H9 (cell line): ENCODE measurements around the gene RASSF7. TPM values are rescaled to one million over a fixed set of nuclear protein-coding genes. Genes with fewer than 3 reads are reported as not detected.
"Not testable (repeated sequence)": the region's sequence is repeated elsewhere in the genome, so short reads cannot be mapped to it uniquely, and the experiment has no call there.

ENCODE experiments used
- DNase-seq: peaks from one replicate; pipeline ENCODE4 v3.0.0-alpha.2; 2017
- H2AFZ ChIP-seq: one replicate; pipeline ENCODE4 v1.6.1; 2013; ENCODE audit warnings: mild to moderate bottlenecking, low read length, control low read depth, moderate library complexity
- H2AK5ac ChIP-seq: 2 replicates; pipeline ENCODE4 v1.6.1; 2013; ENCODE audit warnings: low read length, control low read depth, mixed read lengths; ENCODE audit not compliant: insufficient read length
- H2BK120ac ChIP-seq: one replicate; pipeline ENCODE4 v1.6.1; 2013; ENCODE audit warnings: low read depth, mild to moderate bottlenecking, low read length, control low read depth, inconsistent platforms; ENCODE audit not compliant: poor library complexity, severe bottlenecking
- H2BK12ac ChIP-seq: 2 replicates; pipeline ENCODE4 v1.6.1; 2013; ENCODE audit warnings: low read length, control low read depth, mixed read lengths, low read depth; ENCODE audit not compliant: insufficient read length
- H2BK15ac ChIP-seq: 2 replicates; pipeline ENCODE4 v1.6.1; 2013; ENCODE audit warnings: low read depth, low read length, control low read depth
- H2BK20ac ChIP-seq: one replicate; pipeline ENCODE4 v1.6.1; 2013; ENCODE audit warnings: low read depth, mild to moderate bottlenecking, low read length, control low read depth, inconsistent platforms; ENCODE audit not compliant: poor library complexity, severe bottlenecking
- H2BK5ac ChIP-seq: 2 replicates; pipeline ENCODE4 v1.6.1; 2013; ENCODE audit warnings: low read length, control low read depth, mixed read lengths; ENCODE audit not compliant: insufficient read length
- H3K14ac ChIP-seq: 2 replicates; pipeline ENCODE4 v1.6.1; 2013; ENCODE audit warnings: low read length, control low read depth; ENCODE audit not compliant: insufficient read depth
- H3K18ac ChIP-seq: 2 replicates; pipeline ENCODE4 v1.6.1; 2013; ENCODE audit warnings: low read depth, mild to moderate bottlenecking, mixed read lengths, low read length, control low read depth; ENCODE audit not compliant: insufficient read length
- H3K23ac ChIP-seq: 2 replicates; pipeline ENCODE4 v1.6.1; 2013; ENCODE audit warnings: low read length, control low read depth, mixed read lengths, low read depth; ENCODE audit not compliant: insufficient read length
- H3K23me2 ChIP-seq: 2 replicates; pipeline ENCODE4 v1.6.1; 2013; ENCODE audit warnings: low read depth, mild to moderate bottlenecking, mixed read lengths, low read length, control low read depth; ENCODE audit not compliant: insufficient read length, poor library complexity, severe bottlenecking
- H3K27ac ChIP-seq: 2 replicates; pipeline ENCODE4 v1.5.1; 2013; ENCODE audit warnings: low read length, control low read depth, mixed read lengths, low read depth; ENCODE audit not compliant: insufficient read length
- H3K27me3 ChIP-seq: 2 replicates; pipeline ENCODE4 v1.6.1; 2013; ENCODE audit warnings: low read length, control low read depth, inconsistent platforms; ENCODE audit not compliant: insufficient read depth
- H3K4ac ChIP-seq: 2 replicates; pipeline ENCODE4 v1.6.1; 2013; ENCODE audit warnings: low read depth, mild to moderate bottlenecking, control low read depth, inconsistent platforms, low read length, moderate library complexity
- H3K4me1 ChIP-seq: 2 replicates; pipeline ENCODE4 v1.6.1; 2013; ENCODE audit warnings: low read length, control low read depth, inconsistent platforms; ENCODE audit not compliant: insufficient read depth
- H3K4me2 ChIP-seq: 2 replicates; pipeline ENCODE4 v1.6.1; 2013; ENCODE audit warnings: low read length, control low read depth, mixed read lengths; ENCODE audit not compliant: insufficient read length, insufficient read depth
- H3K56ac ChIP-seq: 2 replicates; pipeline ENCODE4 v1.6.1; 2013; ENCODE audit warnings: low read depth, mild to moderate bottlenecking, mixed read lengths, low read length, control low read depth; ENCODE audit not compliant: insufficient read length
- H3K79me1 ChIP-seq: 2 replicates; pipeline ENCODE4 v1.6.1; 2013; ENCODE audit warnings: low read depth, mild to moderate bottlenecking, moderate library complexity, low read length, control low read depth, inconsistent platforms; ENCODE audit not compliant: insufficient read depth, poor library complexity, severe bottlenecking
- H3K79me2 ChIP-seq: 2 replicates; pipeline ENCODE4 v1.6.1; 2013; ENCODE audit warnings: low read length, control low read depth, inconsistent platforms; ENCODE audit not compliant: insufficient read depth
- H3K9ac ChIP-seq: 2 replicates; pipeline ENCODE4 v1.6.1; 2013; ENCODE audit warnings: low read length, control low read depth, mixed read lengths; ENCODE audit not compliant: insufficient read length; ENCODE audit errors: extremely low read depth
- H3K9me3 ChIP-seq: one replicate; pipeline ENCODE4 v1.6.1; 2013; ENCODE audit warnings: low read depth, low read length, inconsistent platforms; ENCODE audit not compliant: control insufficient read depth
- H3T11ph ChIP-seq: one replicate; pipeline ENCODE4 v1.6.1; 2013; ENCODE audit warnings: mild to moderate bottlenecking, low read length, control low read depth, inconsistent platforms
- H4K20me1 ChIP-seq: one replicate; pipeline ENCODE4 v1.6.1; 2013; ENCODE audit not compliant: control insufficient read depth, insufficient read length, insufficient read depth
- H4K5ac ChIP-seq: 2 replicates; pipeline ENCODE4 v1.6.1; 2013; ENCODE audit warnings: low read depth, mild to moderate bottlenecking, mixed read lengths, low read length, control low read depth; ENCODE audit not compliant: insufficient read length
- H4K8ac ChIP-seq: replicated peaks from 2 replicates; pipeline ENCODE4 v1.6.1; 2013; ENCODE audit warnings: low read length, control low read depth, mixed read lengths, low read depth; ENCODE audit not compliant: insufficient read length
- H4K91ac ChIP-seq: 2 replicates; pipeline ENCODE4 v1.6.1; 2013; ENCODE audit warnings: low read depth, mild to moderate bottlenecking, moderate library complexity, mixed read lengths, low read length, control low read depth; ENCODE audit not compliant: insufficient read length
- H3K27ac Mint-ChIP-seq, 3 experiments: 2 replicates in 2 of 3; 3 replicates in 1 of 3; pipeline ENCODE4 v1.8.0; 2020 to 2021; ENCODE audit warnings: mixed read lengths in 3 of 3, mild to moderate bottlenecking in 1 of 3, moderate library complexity in 1 of 3
- H3K27me3 Mint-ChIP-seq: 2 replicates; pipeline ENCODE4 v1.8.0; 2021; ENCODE audit warnings: low read depth, mild to moderate bottlenecking, moderate library complexity, mixed read lengths
- H3K36me3 Mint-ChIP-seq, 3 experiments: 2 replicates in 2 of 3; 3 replicates in 1 of 3; pipeline ENCODE4 v1.8.0; 2020 to 2021; ENCODE audit warnings: low read depth in 3 of 3, mixed read lengths in 3 of 3; ENCODE audit not compliant: insufficient read depth in 1 of 3
- H3K4me1 Mint-ChIP-seq, 2 experiments: 2 replicates each; pipeline ENCODE4 v1.8.0; 2020; ENCODE audit warnings: mixed read lengths in 2 of 2
- H3K4me3 Mint-ChIP-seq, 2 experiments: 2 replicates in 1 of 2; 3 replicates in 1 of 2; pipeline ENCODE4 v1.8.0; 2020 to 2021; ENCODE audit warnings: mild to moderate bottlenecking in 2 of 2, mixed read lengths in 2 of 2, moderate library complexity in 1 of 2
- H3K9me3 Mint-ChIP-seq, 2 experiments: 2 replicates in 1 of 2; 3 replicates in 1 of 2; pipeline ENCODE4 v1.8.0; 2020; ENCODE audit warnings: mild to moderate bottlenecking in 2 of 2, mixed read lengths in 2 of 2, moderate library complexity in 1 of 2
- CTCF ChIP-seq: fragments of 200-600 bp; sonication (generic); conservative IDR thresholded peaks from 3 replicates; pipeline ENCODE4 v1.8.0; 2021; ENCODE audit warnings: antibody characterized with exemption, mild to moderate bottlenecking
- WGBS: extraction: QIAGEN DNeasy Blood & Tissue Kit; methylation state at CpG from one replicate; pipeline ENCODE4 v1.1.7; 2013; ENCODE audit warnings: missing lambda C conversion rate, low lambda C conversion rate, mixed read lengths; ENCODE audit not compliant: insufficient read length; ENCODE audit errors: extremely low coverage; 5-methylcytosine and 5-hydroxymethylcytosine counted together
- total RNA-seq: library from RNA; stranded (reverse); gene quantifications from 2 replicates; pipeline ENCODE4 v1.2.1, GENCODE V29; 2021

The RASSF7 gene
- total RNA-seq, 1 experiment from 2014 or later, result 26.3 TPM

DNA sequence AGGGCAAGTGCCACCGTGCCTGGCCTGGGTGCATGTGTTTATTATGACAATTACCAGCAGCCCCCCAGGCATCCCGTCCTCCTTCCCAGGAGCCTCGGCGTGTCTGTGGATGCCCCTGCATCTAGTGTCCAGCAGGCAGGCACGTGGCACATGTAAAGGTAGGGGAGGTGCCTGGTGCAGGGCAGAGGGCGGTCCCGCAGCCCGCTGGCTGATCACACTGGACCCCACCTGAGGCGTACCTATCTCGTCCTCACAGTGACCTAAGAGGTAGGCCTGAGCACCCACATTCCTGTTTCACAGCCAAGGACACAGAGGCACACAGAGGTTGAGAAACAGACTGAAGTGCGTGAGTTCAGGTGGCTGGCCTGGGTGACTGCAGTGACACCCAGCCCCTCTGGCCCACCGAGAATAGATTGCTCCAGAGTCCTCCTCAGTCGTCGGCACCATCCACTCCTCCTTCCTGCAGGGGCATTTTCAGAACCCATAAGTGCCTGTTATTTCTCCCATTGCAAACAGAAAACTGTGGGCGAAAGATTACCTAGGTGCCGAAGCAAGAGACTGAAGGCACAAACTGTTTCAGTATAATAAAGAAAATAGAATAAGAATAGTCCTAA lies 12.5 kb downstream of the RASSF7 start:
- no peak overlapping the region for H2BK12ac ChIP-seq
- no peaks in the 10 kb centered on the region for H3K9me3 ChIP-seq
- H2BK5ac ChIP-seq, result no peak overlapping the region
- peaks cover 9% of the 10 kb centered on the region for H3K79me1 ChIP-seq
- no peak overlapping the region for H4K8ac ChIP-seq
- H3K27ac ChIP-seq, result no peak overlapping the region
- Mint-ChIP-seq H3K4me3 (no peak overlapping the region; a peak in 1 of 5 replicates), H3K9me3 (0 out of 5 replicates have a peak, but pooled peaks cover 0 to 2% of the 10 kb centered on the region in 2 experiments), H3K27ac (no peak overlapping the region), H3K36me3 (peaks cover 0 to 9% (median 0%) of the 10 kb centered on the region in 3 experiments; a peak in 4 of 7 replicates), H3K4me1 (peaks cover 33 to 39% of the 10 kb centered on the region in 2 experiments), H3K27me3 (peaks cover 15% of the 10 kb centered on the region)
- no peak for TF ChIP-seq CTCF
- no peak overlapping the region for H3K4me2 ChIP-seq
- no peak overlapping the region for H2AFZ ChIP-seq
- no peak overlapping the region for H2BK20ac ChIP-seq
- no peaks in the 10 kb centered on the region; the same call in 1 of the 2 replicates for H3K27me3 ChIP-seq
- H3K23ac ChIP-seq, result no peak overlapping the region
- no peak overlapping the region for H4K91ac ChIP-seq
- H3K9ac ChIP-seq, result no peak overlapping the region
- DNase-seq, result no peak
- peaks cover 16% of the 10 kb centered on the region for H3K23me2 ChIP-seq
- H3K4me1 ChIP-seq, result no peaks in the 10 kb centered on the region
- H4K20me1 ChIP-seq, result no peaks in the 10 kb centered on the region
- H2BK15ac ChIP-seq, result no peak overlapping the region
- WGBS, result no CpG with 5 or more reads among the region's 16 CpGs
- no peak overlapping the region for H3K14ac ChIP-seq
- H3K18ac ChIP-seq, result no peak overlapping the region
- H3T11ph ChIP-seq, result no peak overlapping the region
- peaks cover 15% of the 10 kb centered on the region; the same call in 1 of the 2 replicates for H3K79me2 ChIP-seq
- H2AK5ac ChIP-seq, result no peak overlapping the region
- H2BK120ac ChIP-seq, result no peak overlapping the region
- H3K4ac ChIP-seq, result no peak overlapping the region
- no peak overlapping the region for H4K5ac ChIP-seq
- no peak overlapping the region for H3K56ac ChIP-seq

DNA sequence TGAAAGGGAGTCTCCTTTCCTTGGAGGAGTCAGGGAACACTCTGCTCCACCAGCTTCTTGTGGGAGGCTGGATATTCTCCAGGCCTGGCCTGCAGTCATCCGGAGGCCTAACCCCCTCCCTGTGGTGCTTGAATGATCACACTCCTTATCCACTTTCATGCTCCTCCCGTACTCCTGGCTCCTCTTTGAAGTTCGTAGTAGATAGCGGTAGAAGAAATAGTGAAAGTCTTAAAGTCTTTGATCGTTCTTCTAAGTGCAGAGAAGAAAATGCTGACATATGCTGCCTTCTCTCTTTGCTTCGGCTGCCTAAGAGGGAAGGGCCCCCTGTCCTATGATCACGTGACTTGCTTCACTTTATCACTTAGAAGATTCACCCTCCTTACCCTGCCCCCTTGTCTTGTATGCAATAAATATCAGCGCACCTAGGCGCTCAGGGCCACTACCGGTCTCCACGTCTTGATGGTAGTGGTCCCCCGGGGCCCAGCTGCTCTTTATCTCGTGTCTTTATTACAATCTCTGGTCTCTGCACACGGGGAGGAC lies 13.3 kb downstream of the RASSF7 start:
- not testable (repeated sequence) for H3K27ac Mint-ChIP-seq, H2BK120ac ChIP-seq, H2AFZ ChIP-seq, H3K4ac ChIP-seq, H4K20me1 ChIP-seq, H3T11ph ChIP-seq, H4K5ac ChIP-seq, H3K4me1 ChIP-seq, H4K91ac ChIP-seq, H3K36me3 Mint-ChIP-seq, H3K23ac ChIP-seq, H3K27ac ChIP-seq, H3K18ac ChIP-seq, H3K9me3 ChIP-seq, H2BK20ac ChIP-seq, H3K14ac ChIP-seq, H3K27me3 ChIP-seq, H2BK5ac ChIP-seq, H3K4me2 ChIP-seq, H3K56ac ChIP-seq, H4K8ac ChIP-seq, H3K9ac ChIP-seq, H2BK12ac ChIP-seq, DNase-seq, H3K9me3 Mint-ChIP-seq, H2BK15ac ChIP-seq, H2AK5ac ChIP-seq
- H3K4me1 Mint-ChIP-seq, result peaks cover 32 to 42% of the 10 kb centered on the region in 2 experiments
- H3K79me1 ChIP-seq, result peaks cover 10% of the 10 kb centered on the region
- peaks cover 16% of the 10 kb centered on the region for H3K23me2 ChIP-seq
- peaks cover 15% of the 10 kb centered on the region for H3K27me3 Mint-ChIP-seq
- H3K4me3 Mint-ChIP-seq, result peak overlapping the region; percentile 79 to 92
- H3K79me2 ChIP-seq, result peaks cover 23% of the 10 kb centered on the region; the same call in 1 of the 2 replicates
- WGBS, result no CpG with 5 or more reads among the region's 14 CpGs
